Measurements from ENCODE around the gene LAMC3.
"Not testable (repeated sequence)": the region's sequence is repeated elsewhere in the genome, so short reads cannot be mapped to it uniquely, and the experiment has no call there.

LAMC3 gene

GRCh38 chr9:131082774-131083512 lies 74.0 kb downstream of the LAMC3 start:
- DNase-seq, result no peak

DNA sequence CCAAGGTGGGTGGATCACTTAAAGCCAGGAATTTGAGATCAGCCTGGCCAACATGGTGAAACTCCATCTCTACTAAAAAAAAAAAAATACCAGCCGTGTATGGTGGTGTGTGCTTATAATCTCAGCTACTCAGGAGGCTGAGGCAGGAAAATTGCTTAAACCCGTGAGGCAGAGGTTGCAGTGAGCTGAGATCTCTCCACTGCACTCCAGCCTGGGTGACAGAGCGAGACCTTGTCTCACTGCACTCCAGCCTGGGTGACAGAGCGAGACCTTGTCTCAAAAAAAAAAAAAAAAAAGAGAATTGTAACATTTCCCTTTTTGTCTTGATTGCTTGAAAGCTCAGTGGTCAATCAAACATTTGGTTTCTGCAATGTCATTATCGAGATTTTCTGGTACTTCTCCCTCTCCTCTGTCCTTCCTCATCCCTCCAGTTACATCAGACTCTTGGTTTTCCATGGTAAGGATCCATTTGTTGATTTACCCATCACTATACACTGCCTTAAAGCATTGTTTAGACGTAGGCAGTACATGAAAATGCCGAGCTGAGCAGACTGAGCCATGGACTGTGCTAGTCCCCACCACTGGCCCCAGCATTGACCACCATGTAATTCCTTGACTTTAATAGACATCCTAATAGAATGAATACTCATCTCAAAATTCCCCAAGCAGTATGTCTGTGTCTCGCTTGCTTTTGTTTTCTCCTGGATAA lies 75.8 kb downstream of the LAMC3 start:
- no peak for DNase-seq

DNA sequence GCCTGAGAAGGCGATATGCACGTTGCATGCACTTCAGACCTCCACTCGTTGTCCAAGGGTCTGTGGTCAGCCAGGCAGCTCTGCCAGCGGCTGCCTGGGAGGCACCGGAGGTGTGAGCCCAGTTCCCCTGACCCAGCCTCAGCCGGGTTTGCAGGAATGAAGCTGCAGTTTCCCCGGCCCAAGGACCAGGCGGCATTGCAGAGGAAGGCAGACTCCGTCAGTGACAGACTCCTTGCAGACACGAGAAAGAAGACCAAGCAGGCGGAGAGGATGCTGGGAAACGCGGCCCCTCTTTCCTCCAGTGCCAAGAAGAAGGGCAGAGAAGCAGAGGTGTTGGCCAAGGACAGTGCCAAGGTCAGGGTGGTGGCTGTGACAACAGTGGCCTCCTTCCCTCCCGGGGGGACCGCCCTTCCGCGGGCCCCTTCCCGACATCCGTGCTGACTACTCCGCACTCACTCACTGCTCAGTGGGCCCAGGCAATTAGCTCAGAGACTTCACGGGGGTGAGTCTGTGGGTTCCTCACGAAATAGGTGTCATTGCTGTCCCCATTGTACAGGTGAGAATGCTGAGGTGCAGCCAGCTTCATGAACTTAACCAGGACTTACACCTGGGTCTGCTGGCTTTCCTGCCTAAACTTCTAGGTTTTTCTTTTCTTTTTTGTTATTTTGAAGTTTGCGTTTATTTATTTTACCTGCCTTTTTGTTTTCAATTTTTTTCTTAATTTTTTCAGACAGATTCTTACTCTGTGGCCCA lies 76.6 kb downstream of the LAMC3 start:
- no peak for DNase-seq

DNA sequence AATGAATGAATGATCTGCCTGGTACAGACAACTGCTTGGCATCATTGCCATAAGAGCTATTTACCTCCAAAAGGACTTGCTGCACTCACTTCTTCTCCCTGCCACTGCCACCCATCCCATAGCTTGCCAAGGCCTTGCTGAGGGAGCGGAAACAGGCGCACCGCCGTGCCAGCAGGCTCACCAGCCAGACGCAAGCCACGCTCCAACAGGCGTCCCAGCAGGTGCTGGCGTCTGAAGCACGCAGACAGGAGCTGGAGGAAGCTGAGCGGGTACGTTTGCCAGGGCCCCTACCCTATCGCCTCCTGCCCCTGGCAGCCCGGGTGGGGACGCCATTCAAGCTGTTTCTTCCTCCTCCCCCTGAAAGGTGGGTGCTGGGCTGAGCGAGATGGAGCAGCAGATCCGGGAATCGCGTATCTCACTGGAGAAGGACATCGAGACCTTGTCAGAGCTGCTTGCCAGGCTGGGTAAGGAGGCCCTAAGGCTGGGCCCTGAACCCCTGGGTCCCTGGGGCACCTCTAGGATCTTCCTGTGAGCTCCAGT lies 78.5 kb downstream of the LAMC3 start:
- DNase-seq, result no peak

GRCh38 chr9:131090025-131090787 lies 81.2 kb downstream of the LAMC3 start:
- DNase-seq, result no peak

- DNase-seq, result no peak
These were observed 82.5 kb downstream of the LAMC3 start for GRCh38 chr9:131091352-131091992.

- no peak for DNase-seq
These were observed 83.1 kb downstream of the LAMC3 start for GRCh38 chr9:131092030-131092429.

DNA sequence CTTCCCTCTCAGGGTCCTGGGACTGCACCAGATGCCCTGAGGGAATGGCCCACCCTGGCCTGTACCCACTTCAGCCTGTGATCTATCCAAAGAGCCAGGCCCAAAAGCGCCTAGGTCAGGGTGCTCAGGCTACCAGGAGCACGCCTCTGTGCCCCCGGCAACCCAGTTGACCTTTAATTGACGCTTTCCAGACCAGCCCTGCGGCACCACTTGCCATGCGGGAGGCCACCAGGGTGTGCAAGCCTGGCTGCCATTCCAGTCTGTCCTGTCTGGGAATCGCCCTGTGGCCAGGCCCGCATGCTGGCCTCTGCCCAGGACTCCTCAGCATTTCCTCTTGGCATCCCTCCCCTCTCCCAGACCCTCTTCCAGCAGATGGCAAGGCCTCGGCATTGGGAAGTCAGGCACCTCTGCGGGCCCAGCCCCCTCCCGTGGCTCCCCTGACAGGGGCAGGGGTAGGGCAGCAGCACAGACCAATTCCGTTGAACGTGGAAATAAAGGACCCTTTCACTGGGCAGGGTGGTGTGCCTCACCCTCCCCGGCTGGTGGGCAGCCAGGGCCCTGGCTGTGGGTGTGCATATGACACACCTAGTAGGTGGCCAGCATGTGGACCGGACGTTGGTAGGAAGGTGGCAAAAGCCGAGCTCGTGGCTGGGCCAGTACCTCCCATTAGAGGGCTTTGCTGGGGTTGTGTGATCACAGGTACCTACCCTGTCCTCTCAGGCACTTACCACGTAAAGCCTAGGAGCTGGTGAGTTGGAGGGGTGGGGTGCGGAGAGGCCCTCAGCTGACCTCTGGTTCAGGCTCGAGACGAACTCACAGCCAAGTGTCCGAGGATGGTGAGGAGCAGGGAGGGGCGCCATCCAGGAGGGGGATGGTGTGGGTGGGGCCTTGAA lies 83.8 kb downstream of the LAMC3 start:
- DNase-seq, result no peak

DNA sequence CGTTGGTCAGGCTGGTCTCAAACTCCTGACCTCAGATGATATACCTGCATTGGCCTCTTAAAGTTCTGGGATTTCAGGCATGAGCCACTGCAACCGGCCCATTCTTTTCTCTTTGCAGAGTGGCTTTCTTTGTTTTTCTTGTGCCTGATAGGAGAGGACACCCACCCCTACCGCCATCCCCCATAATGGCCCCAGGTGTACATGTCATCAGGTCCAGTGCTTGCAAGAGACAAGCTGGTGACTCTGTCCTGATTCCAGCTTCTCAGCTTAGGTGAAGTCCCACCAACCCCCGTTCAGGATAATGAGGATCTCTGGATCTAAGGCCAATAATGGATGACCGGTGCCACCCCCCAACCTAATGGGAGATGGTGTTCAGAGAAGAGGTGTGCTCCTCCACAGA lies 85.0 kb downstream of the LAMC3 start:
- DNase-seq, result no peak

DNA sequence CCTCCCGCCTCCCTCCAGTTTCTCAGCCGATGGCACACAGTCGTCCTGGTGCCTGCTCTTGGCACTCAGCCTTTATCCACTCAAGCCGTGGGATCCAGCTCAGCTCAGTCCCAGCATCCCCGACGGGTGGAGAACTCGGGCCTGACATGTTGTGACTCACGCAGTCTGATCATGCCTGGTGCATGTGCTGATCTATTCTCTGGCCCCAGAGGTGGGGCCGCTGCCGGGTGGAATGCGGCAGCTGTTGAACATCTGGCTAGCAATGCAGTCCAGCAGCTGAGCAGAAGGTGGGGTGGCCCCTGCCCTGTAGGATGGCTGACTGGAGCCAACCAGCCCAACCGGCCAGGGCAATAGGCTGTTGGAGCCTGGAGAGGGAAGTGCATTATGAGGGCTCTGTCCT lies 85.6 kb downstream of the LAMC3 start:
- DNase-seq, result no peak

GRCh38 chr9:131095666-131096268 lies 86.8 kb downstream of the LAMC3 start:
- no peak for DNase-seq

DNA sequence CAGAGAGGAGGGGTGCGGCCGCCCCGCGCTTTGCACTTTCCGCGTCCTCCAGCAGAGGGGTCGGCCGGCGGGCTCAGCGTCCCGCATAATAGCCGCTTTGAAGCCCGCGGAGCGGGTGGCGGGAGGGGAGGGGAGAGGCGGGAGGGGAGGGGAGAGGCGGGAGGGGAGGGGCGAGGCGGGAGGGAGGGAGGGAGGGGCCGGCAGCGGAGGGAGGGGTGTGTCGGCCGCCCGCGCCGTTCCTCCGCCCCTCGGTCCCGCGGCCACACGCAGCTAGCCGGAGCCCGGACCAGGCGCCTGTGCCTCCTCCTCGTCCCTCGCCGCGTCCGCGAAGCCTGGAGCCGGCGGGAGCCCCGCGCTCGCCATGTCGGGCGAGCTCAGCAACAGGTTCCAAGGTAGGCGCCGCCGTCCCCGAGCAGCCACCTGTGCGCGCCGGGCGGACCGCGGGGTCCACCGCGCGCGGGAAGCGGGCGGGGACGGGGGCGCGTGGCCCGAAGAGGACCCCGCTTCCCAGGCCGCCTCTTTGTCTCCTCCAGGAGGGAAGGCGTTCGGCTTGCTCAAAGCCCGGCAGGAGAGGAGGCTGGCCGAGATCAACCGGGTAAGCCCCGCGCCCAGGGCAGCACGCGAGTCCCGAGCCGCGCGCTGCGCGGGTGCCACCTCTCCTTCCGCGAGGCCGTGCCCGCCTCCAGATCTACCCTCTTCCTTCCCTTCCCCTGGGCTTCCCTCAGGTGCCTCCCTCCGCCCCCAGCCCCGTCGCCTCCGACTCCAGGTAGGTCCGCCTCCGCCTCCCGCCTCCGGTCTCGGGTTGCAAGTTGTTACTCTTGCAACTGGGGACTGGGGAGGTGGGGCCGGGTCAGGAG lies 87.5 kb downstream of the LAMC3 start, which contains the start of gene AIF1L:
AIF1L (plus strand) TSS at position 263 of the 857 bp plus-strand sequence; CDS start at position 362, 99 bp downstream.
- DNase-seq, result no peak

DNA sequence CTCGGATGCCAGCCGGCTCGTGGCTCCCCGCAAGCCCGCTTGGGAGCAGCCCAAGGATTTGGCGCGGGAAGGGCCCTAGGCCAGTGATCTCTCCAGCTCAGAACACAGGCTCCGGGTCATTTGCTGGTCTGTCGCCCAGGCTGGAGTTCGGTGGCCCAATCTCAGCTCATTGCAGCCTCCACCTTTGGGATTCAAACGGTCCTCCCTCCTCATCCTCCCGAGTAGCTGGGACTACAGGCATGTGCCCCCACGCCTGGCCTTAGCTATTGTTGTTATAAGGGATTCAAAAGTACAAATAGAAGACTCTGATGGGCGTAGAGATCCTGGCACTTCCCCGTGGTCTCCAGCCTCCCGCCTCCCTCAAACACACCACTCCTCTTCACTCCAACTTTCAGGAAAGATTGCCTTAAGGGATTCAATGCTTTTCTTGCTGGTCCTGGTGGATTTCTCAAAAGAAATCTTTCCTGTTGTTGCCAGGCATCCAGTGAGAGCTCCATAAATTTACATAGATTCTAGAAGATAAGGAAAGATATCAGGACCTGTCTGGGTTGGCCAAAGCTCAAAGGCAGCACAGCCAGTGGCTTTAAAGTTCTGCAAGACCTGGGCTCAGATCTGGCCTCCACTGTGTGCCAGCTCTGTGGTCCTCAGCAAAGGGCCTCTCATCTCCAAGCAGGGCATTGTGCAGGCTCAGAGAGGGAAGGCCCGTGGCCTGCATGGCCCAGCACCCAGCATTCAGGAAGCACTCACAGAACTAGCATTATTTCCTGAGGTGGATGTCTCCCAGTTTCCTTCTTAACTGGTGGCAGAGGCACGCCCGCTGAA lies 88.4 kb downstream of the LAMC3 start:
- no peak for DNase-seq

- DNase-seq, result no peak
These were observed 88.9 kb downstream of the LAMC3 start for GRCh38 chr9:131097948-131098278.

DNA sequence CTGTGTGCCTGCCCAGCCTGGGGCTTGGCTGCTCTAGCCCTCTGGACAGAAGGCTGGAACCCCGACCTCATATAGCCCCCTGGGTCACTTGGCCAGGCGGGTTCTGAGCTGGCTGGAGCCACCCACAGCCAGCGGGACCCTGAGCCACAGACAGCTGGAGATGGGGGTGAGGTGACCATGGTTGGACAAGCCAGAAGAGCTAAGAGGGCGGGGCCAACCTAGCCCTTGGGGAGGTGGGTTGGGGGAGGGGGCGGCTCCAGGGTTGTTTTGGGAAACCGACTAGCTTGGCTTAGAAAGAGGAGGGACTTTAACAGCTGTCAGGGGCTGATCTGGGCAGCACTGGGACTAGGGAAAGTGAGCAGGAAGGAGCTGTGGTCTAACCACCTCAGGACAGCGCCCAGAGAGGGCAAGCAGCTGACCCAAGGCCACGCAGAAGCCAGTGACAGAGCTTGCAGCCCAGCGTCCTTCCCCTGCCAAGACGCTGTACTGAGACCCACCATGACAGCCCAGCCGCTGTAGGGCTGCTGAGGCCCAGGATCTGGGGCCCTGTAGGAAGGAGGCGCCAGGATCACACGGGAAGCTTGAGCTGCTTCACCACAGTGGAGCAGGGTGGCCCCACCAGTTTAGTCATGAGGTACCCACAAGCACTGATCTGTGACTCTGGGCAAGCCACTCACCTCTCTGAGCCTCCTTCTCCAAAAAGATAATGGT lies 89.6 kb downstream of the LAMC3 start:
- DNase-seq, result no peak

- no peak for DNase-seq
These were observed 90.2 kb downstream of the LAMC3 start for GRCh38 chr9:131099102-131099606.

- DNase-seq, result not testable (repeated sequence)
These were observed 90.9 kb downstream of the LAMC3 start for GRCh38 chr9:131099845-131100244.

DNA sequence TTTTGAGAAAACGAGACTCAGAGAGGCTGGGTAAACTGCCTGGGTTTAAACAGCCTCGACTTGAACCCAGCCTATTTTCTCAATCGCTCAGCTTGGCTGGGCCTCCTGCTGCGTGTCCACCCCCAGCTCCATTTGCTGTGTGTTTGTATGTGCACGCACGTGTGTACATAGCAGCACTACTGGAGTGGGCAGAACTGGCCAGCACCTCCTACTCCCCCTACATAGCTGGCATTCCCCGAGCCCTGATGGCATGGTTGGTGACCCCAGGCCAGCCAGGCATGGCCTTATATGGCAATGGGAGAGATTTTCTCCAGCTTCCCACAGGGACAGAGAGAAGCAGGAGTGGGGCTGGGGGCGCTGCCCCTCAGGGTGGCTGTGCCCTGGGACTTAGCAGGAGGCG lies 91.5 kb downstream of the LAMC3 start:
- DNase-seq, result no peak

Data from effector CD4-positive, alpha-beta T cell (primary cell).